SU-DHL-6 (cell line): ENCODE measurements around the gene FSTL3.
"Not testable (repeated sequence)": the region's sequence is repeated elsewhere in the genome, so short reads cannot be mapped to it uniquely, and the experiment has no call there.

Experiments used
- CTCF ChIP-seq: fragments of 200-600 bp; sonication (generic); IDR thresholded peaks from one replicate; pipeline ENCODE4 v1.5.1; 2017; ENCODE audit warnings: antibody characterized with exemption, mild to moderate bottlenecking, low read length, moderate library complexity; ENCODE audit not compliant: insufficient read depth, poor library complexity, severe bottlenecking
- EZH2phosphoT487 ChIP-seq: fragments of 200-600 bp; sonication (generic), shearing (Covaris generic); conservative IDR thresholded peaks from 2 replicates; pipeline ENCODE4 v1.6.1; 2018; ENCODE audit warnings: mild to moderate bottlenecking, antibody characterized with exemption, low read length, moderate library complexity, mixed read lengths

DNA sequence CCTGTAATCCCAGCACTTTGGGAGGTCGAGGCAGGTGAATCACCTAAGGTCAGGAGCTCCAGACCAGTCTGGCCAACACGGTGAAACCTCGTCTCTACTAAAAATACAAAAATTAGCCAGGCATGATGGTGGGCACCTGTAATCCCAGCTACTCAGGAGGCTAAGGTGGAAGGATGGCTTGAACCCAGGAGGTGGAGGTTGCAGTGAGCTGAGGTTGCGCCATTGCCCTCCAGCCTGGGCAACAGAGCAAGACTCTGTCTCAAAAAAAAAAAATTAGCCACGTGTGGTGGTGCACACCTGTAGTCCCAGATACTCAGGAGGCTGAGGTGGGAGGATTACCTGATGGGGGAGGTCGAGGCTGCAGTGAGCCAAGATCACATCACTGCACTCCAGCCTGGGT lies 26.7 kb downstream of the FSTL3 start:
- not testable (repeated sequence) for TF ChIP-seq CTCF, EZH2phosphoT487
